Measurements from ENCODE around the gene RHPN2.

DNA sequence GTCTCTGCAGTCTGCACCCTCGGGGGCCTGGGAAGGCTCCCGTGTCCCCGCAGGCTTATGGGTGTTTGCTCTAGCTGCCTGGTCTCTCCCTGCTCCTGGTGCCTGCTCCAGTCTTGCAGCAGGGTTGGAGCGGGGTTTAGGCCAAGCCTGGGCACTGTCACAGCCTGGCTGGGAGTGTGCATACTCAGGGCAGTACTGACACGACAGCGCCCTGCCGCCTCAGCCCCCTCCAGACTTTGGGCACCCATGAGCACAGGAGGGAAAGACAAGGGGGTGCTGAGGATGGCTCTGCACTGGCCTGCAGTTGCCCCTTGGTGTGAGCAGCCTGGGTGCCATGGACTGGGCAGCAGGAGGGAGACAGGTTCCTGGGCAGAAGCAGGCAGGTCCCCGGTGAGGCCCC is 128.6 kb downstream of the RHPN2 start:
- TF ChIP-seq, protein P1, sequence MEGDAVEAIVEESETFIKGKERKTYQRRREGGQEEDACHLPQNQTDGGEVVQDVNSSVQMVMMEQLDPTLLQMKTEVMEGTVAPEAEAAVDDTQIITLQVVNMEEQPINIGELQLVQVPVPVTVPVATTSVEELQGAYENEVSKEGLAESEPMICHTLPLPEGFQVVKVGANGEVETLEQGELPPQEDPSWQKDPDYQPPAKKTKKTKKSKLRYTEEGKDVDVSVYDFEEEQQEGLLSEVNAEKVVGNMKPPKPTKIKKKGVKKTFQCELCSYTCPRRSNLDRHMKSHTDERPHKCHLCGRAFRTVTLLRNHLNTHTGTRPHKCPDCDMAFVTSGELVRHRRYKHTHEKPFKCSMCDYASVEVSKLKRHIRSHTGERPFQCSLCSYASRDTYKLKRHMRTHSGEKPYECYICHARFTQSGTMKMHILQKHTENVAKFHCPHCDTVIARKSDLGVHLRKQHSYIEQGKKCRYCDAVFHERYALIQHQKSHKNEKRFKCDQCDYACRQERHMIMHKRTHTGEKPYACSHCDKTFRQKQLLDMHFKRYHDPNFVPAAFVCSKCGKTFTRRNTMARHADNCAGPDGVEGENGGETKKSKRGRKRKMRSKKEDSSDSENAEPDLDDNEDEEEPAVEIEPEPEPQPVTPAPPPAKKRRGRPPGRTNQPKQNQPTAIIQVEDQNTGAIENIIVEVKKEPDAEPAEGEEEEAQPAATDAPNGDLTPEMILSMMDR (conservative IDR thresholded peaks at IDR 0.05), result no peak
- no peak for TF ChIP-seq EZH2 (IDR thresholded peaks at IDR 0.05; ENCODE audit: low read depth)
